Measurements from ENCODE around the gene TBC1D23. TPM values are rescaled to one million over a fixed set of nuclear protein-coding genes. Genes with fewer than 3 reads are reported as not detected.
"Not testable (repeated sequence)": the region's sequence is repeated elsewhere in the genome, so short reads cannot be mapped to it uniquely, and the experiment has no call there.

Gene TBC1D23
- total RNA-seq, 1 experiment from 2014 or later, result 34.8 TPM

DNA sequence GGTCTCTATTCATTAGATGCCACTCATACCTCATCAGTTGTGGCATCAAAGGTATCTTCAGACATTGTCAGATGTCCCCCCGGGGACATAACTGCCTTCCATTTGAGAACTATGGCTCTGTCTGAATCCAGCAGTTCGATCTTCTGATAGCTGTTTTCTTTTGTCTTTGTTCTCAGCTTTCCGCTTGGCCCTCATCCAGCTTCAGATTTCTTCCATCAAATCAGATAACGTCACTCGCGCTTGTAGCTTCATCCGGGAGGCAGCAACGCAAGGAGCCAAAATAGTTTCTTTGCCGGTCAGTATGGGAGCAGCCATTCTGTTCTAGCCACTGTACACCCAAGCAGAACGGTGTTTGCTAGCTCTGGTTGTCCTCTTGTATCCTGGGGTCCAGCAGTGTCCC lies 78.1 kb downstream of the TBC1D23 start:
- intact Hi-C loops (cut with micrococcal nuclease), result no loop called here
- CTCF ChIA-PET, result interaction anchor here (0.6 to 2.4 kb wide), 6 partner anchors 9 to 1036 kb away, joined by 3 to 9 read pairs (median 4); no protein-coding TSS in a partner anchor
- peaks cover 5% of the 10 kb centered on the region for H3K4me1 Mint-ChIP-seq (ENCODE audit: insufficient read depth, unreplicated experiment)
- no peaks in the 10 kb centered on the region for H3K9me3 Mint-ChIP-seq (ENCODE audit: unreplicated experiment)
- TF ChIP-seq, protein P1, sequence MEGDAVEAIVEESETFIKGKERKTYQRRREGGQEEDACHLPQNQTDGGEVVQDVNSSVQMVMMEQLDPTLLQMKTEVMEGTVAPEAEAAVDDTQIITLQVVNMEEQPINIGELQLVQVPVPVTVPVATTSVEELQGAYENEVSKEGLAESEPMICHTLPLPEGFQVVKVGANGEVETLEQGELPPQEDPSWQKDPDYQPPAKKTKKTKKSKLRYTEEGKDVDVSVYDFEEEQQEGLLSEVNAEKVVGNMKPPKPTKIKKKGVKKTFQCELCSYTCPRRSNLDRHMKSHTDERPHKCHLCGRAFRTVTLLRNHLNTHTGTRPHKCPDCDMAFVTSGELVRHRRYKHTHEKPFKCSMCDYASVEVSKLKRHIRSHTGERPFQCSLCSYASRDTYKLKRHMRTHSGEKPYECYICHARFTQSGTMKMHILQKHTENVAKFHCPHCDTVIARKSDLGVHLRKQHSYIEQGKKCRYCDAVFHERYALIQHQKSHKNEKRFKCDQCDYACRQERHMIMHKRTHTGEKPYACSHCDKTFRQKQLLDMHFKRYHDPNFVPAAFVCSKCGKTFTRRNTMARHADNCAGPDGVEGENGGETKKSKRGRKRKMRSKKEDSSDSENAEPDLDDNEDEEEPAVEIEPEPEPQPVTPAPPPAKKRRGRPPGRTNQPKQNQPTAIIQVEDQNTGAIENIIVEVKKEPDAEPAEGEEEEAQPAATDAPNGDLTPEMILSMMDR (IDR thresholded peaks at IDR 0.05; ENCODE audit: unreplicated experiment), result no peak
- H3K27ac Mint-ChIP-seq (ENCODE audit: low read depth, unreplicated experiment), result no peak overlapping the region
- H3K27me3 Mint-ChIP-seq (ENCODE audit: insufficient read depth, unreplicated experiment), result no peaks in the 10 kb centered on the region
- no peak for DNase-seq (ENCODE audit: unreplicated experiment)
- POLR2A ChIA-PET, result interaction anchor here (0.6 to 1.5 kb wide), 2 partner anchors 11 to 25 kb away, joined by 3 read pairs; no protein-coding TSS in a partner anchor
- no TSS peak for BruUV-seq (replicated peaks)
- peaks cover 49% of the 10 kb centered on the region for H3K36me3 Mint-ChIP-seq (ENCODE audit: insufficient read depth, unreplicated experiment)
- no peak overlapping the region for H3K4me3 Mint-ChIP-seq (ENCODE audit: unreplicated experiment)

DNA sequence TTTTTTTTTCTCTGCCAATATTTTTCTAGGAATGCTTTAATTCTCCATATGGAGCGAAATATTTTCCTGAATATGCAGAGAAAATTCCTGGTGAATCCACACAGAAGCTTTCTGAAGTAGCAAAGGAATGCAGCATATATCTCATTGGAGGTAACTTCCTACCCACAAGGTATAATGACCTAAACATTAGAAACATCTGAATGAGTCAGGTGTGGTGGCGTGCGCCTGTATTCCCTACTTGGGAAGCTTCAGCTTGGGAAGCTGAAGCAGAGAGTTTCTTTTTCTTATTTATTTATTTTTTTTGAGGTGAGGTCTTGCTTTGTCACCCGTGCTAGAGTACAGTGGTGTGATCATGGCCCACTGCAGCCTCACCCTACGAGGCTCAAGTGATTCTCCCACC lies 79.0 kb downstream of the TBC1D23 start:
- CTCF ChIA-PET, result interaction anchor here (0.6 to 2.4 kb wide), 4 partner anchors 23 to 515 kb away, joined by 3 to 9 read pairs (median 4); no protein-coding TSS in a partner anchor
- BruUV-seq (replicated peaks), result no TSS peak
- POLR2A ChIA-PET, result interaction anchor here (0.6 to 1.0 kb wide), 3 partner anchors 10 to 40 kb away, joined by 3 read pairs; no protein-coding TSS in a partner anchor
- Mint-ChIP-seq H3K27me3 (ENCODE audit: insufficient read depth, unreplicated experiment) (no peaks in the 10 kb centered on the region), H3K36me3 (ENCODE audit: insufficient read depth, unreplicated experiment) (peaks cover 57% of the 10 kb centered on the region), H3K27ac (ENCODE audit: low read depth, unreplicated experiment) (no peak overlapping the region), H3K4me1 (ENCODE audit: insufficient read depth, unreplicated experiment) (peaks cover 5% of the 10 kb centered on the region), H3K4me3 (ENCODE audit: unreplicated experiment) (no peak overlapping the region), H3K9me3 (ENCODE audit: unreplicated experiment) (no peaks in the 10 kb centered on the region)
- intact Hi-C loops (cut with micrococcal nuclease), result no loop called here
- no peak for DNase-seq (ENCODE audit: unreplicated experiment)
- TF ChIP-seq, protein P1 (IDR thresholded peaks at IDR 0.05; ENCODE audit: unreplicated experiment), result no peak

- ChIA-PET CTCF (no interaction called here), POLR2A (interaction anchor here (0.9 to 1.0 kb wide), 2 partner anchors 18 to 40 kb away, joined by 3 read pairs; no protein-coding TSS in a partner anchor)
- H3K4me1 Mint-ChIP-seq (ENCODE audit: insufficient read depth, unreplicated experiment), result peaks cover 1% of the 10 kb centered on the region
- intact Hi-C loops (cut with micrococcal nuclease), result no loop called here
- BruUV-seq (replicated peaks), result no TSS peak
- TF ChIP-seq, protein P1 (IDR thresholded peaks at IDR 0.05; ENCODE audit: unreplicated experiment), result no peak
- H3K9me3 Mint-ChIP-seq (ENCODE audit: unreplicated experiment), result no peaks in the 10 kb centered on the region
- no peak overlapping the region for H3K4me3 Mint-ChIP-seq (ENCODE audit: unreplicated experiment)
- DNase-seq (ENCODE audit: unreplicated experiment), result no peak
- H3K36me3 Mint-ChIP-seq (ENCODE audit: insufficient read depth, unreplicated experiment), result peaks cover 65% of the 10 kb centered on the region
- no peak overlapping the region for H3K27ac Mint-ChIP-seq (ENCODE audit: low read depth, unreplicated experiment)
- H3K27me3 Mint-ChIP-seq (ENCODE audit: insufficient read depth, unreplicated experiment), result no peaks in the 10 kb centered on the region
These were observed 79.7 kb downstream of the TBC1D23 start for GRCh38 chr3:100340527-100340926.

- no peaks in the 10 kb centered on the region for H3K9me3 Mint-ChIP-seq (ENCODE audit: unreplicated experiment)
- no peaks in the 10 kb centered on the region for H3K4me1 Mint-ChIP-seq (ENCODE audit: insufficient read depth, unreplicated experiment)
- H3K36me3 Mint-ChIP-seq (ENCODE audit: insufficient read depth, unreplicated experiment), result peaks cover 88% of the 10 kb centered on the region
- intact Hi-C loops (cut with micrococcal nuclease), result no loop called here
- ChIA-PET POLR2A (interaction anchor here (1.7 kb wide), 1 partner anchor 14 kb away, joined by 7 read pairs; the partner anchor contains the start of gene NIT2), CTCF (interaction anchor here (0.6 to 1.9 kb wide), 7 partner anchors 11 to 1315 kb away, joined by 3 to 5 read pairs (median 4); no protein-coding TSS in a partner anchor)
- BruUV-seq (replicated peaks), result no TSS peak
- no peak overlapping the region for H3K27ac Mint-ChIP-seq (ENCODE audit: low read depth, unreplicated experiment)
- no peak for DNase-seq (ENCODE audit: unreplicated experiment)
- no peak overlapping the region for H3K4me3 Mint-ChIP-seq (ENCODE audit: unreplicated experiment)
- H3K27me3 Mint-ChIP-seq (ENCODE audit: insufficient read depth, unreplicated experiment), result no peaks in the 10 kb centered on the region
- TF ChIP-seq, protein P1 (IDR thresholded peaks at IDR 0.05; ENCODE audit: unreplicated experiment), result no peak
These were observed 87.9 kb downstream of the TBC1D23 start for GRCh38 chr3:100348727-100349126.

GRCh38 chr3:100351770-100352169 lies 91.0 kb downstream of the TBC1D23 start:
- H3K4me1 Mint-ChIP-seq (ENCODE audit: insufficient read depth, unreplicated experiment); intact Hi-C loops (cut with micrococcal nuclease); H3K27me3 Mint-ChIP-seq (ENCODE audit: insufficient read depth, unreplicated experiment); DNase-seq (ENCODE audit: unreplicated experiment); H3K4me3 Mint-ChIP-seq (ENCODE audit: unreplicated experiment); BruUV-seq (replicated peaks); H3K27ac Mint-ChIP-seq (ENCODE audit: low read depth, unreplicated experiment); POLR2A ChIA-PET; H3K9me3 Mint-ChIP-seq (ENCODE audit: unreplicated experiment): not testable (repeated sequence)
- CTCF ChIA-PET, result interaction anchor here (0.8 kb wide), 1 partner anchor 65 kb away, joined by 3 read pairs; no protein-coding TSS in a partner anchor
- H3K36me3 Mint-ChIP-seq (ENCODE audit: insufficient read depth, unreplicated experiment), result peaks cover 66% of the 10 kb centered on the region

All from MCF 10A (cell line).